ENCODE data around the gene RAF1. TPM values are rescaled to one million over a fixed set of nuclear protein-coding genes. Genes with fewer than 3 reads are reported as not detected.

The RAF1 gene
- total and polyA plus RNA-seq, 9 of the 15 experiments (the other 6 are each of a cell fraction or from before 2014, with no cell fraction given): 28.0 to 183 (median 85.6) TPM

DNA sequence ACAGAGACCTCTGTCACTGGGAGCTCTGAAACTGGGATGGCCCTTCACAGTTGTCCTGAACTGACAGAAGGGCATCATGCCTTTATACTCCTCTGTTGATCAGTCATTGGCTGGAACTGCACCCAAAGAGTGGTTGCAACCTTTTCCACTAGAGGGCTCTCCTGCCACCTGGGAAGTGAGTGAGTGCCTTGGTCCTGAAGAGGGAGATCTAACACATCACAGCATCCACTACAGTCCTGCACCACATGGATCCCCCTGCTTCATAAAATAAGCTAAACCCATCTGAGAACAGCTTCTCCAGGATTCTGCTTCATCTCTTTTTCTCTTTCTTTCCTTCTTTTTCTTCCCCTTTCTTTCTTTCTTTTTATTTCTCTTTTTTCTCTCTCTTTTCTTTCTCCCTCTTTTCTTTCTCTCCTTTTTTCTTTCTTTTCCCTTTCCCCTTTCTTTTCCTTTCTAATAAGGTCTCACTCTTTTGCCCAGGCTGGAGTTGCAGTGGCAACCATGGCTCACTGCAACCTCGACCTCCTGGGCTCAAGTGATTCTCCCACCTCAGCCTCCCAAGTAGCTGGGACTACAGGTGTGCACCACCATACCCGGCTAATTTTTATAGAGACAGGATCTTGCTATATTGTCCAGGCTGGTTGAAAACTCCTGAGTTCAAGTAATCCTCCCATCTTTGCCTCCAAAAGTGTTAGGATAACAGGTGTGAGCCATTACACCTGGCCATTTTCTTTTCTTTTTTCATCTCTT is 42.8 kb upstream of the RAF1 start (continued):
- TF ChIP-seq, protein P1, sequence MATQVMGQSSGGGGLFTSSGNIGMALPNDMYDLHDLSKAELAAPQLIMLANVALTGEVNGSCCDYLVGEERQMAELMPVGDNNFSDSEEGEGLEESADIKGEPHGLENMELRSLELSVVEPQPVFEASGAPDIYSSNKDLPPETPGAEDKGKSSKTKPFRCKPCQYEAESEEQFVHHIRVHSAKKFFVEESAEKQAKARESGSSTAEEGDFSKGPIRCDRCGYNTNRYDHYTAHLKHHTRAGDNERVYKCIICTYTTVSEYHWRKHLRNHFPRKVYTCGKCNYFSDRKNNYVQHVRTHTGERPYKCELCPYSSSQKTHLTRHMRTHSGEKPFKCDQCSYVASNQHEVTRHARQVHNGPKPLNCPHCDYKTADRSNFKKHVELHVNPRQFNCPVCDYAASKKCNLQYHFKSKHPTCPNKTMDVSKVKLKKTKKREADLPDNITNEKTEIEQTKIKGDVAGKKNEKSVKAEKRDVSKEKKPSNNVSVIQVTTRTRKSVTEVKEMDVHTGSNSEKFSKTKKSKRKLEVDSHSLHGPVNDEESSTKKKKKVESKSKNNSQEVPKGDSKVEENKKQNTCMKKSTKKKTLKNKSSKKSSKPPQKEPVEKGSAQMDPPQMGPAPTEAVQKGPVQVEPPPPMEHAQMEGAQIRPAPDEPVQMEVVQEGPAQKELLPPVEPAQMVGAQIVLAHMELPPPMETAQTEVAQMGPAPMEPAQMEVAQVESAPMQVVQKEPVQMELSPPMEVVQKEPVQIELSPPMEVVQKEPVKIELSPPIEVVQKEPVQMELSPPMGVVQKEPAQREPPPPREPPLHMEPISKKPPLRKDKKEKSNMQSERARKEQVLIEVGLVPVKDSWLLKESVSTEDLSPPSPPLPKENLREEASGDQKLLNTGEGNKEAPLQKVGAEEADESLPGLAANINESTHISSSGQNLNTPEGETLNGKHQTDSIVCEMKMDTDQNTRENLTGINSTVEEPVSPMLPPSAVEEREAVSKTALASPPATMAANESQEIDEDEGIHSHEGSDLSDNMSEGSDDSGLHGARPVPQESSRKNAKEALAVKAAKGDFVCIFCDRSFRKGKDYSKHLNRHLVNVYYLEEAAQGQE (IDR thresholded peaks at IDR 0.05; ENCODE audit: borderline replicate concordance): peak; percentile 83
- TF ChIP-seq, protein P1 (CRISPR knock-in tag; IDR thresholded peaks at IDR 0.05; ENCODE audit: low read depth): no peak
- TF ChIP-seq, protein P2, sequence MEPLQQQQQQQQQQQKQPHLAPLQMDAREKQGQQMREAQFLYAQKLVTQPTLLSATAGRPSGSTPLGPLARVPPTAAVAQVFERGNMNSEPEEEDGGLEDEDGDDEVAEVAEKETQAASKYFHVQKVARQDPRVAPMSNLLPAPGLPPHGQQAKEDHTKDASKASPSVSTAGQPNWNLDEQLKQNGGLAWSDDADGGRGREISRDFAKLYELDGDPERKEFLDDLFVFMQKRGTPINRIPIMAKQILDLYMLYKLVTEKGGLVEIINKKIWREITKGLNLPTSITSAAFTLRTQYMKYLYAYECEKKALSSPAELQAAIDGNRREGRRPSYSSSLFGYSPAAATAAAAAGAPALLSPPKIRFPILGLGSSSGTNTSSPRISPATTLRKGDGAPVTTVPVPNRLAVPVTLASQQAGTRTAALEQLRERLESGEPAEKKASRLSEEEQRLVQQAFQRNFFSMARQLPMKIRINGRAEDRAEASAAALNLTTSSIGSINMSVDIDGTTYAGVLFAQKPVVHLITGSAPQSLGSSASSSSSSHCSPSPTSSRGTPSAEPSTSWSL (CRISPR knock-in tag; IDR thresholded peaks at IDR 0.05; ENCODE audit: borderline replicate concordance): no peak
- TF ChIP-seq PCBP2 (IDR thresholded peaks at IDR 0.05; ENCODE audit: low read depth, low read length, poor library complexity, severe bottlenecking) (no peak), ZBED1 (IDR thresholded peaks at IDR 0.05) (no peak), TEAD4 (IDR thresholded peaks at IDR 0.05; ENCODE audit: low read length) (peak; percentile 18; the same call in 1 of the 2 replicates), TEAD4 (CRISPR knock-in tag; IDR thresholded peaks at IDR 0.05; ENCODE audit: borderline replicate concordance) (no peak), EGR1 (conservative IDR thresholded peaks at IDR 0.05) (no peak), HMG20B (CRISPR knock-in tag; IDR thresholded peaks at IDR 0.05) (no peak), POLR2AphosphoS2 (IDR thresholded peaks at IDR 0.05; ENCODE audit: low read length) (no peak), NFE2L1 (tag; IDR thresholded peaks at IDR 0.05; ENCODE audit: borderline replicate concordance, low read depth) (no peak)
- TF ChIP-seq, protein P3, sequence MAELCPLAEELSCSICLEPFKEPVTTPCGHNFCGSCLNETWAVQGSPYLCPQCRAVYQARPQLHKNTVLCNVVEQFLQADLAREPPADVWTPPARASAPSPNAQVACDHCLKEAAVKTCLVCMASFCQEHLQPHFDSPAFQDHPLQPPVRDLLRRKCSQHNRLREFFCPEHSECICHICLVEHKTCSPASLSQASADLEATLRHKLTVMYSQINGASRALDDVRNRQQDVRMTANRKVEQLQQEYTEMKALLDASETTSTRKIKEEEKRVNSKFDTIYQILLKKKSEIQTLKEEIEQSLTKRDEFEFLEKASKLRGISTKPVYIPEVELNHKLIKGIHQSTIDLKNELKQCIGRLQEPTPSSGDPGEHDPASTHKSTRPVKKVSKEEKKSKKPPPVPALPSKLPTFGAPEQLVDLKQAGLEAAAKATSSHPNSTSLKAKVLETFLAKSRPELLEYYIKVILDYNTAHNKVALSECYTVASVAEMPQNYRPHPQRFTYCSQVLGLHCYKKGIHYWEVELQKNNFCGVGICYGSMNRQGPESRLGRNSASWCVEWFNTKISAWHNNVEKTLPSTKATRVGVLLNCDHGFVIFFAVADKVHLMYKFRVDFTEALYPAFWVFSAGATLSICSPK (IDR thresholded peaks at IDR 0.05; ENCODE audit: borderline replicate concordance): 0 out of 2 replicates have a peak, but pooled peaks have one; percentile 48

Measured in K562 (cell line).